C1 segment of cervical spinal cord (tissue), 14 donors: ENCODE data around the gene RILPL1.
"Not testable (repeated sequence)": the region's sequence is repeated elsewhere in the genome, so short reads cannot be mapped to it uniquely, and the experiment has no call there.

Experiments used
- DNase-seq, 14 donors: peaks; one replicate each; lab custom pipeline; 2025; lab: John Stamatoyannopoulos, UW

The RILPL1 gene

DNA sequence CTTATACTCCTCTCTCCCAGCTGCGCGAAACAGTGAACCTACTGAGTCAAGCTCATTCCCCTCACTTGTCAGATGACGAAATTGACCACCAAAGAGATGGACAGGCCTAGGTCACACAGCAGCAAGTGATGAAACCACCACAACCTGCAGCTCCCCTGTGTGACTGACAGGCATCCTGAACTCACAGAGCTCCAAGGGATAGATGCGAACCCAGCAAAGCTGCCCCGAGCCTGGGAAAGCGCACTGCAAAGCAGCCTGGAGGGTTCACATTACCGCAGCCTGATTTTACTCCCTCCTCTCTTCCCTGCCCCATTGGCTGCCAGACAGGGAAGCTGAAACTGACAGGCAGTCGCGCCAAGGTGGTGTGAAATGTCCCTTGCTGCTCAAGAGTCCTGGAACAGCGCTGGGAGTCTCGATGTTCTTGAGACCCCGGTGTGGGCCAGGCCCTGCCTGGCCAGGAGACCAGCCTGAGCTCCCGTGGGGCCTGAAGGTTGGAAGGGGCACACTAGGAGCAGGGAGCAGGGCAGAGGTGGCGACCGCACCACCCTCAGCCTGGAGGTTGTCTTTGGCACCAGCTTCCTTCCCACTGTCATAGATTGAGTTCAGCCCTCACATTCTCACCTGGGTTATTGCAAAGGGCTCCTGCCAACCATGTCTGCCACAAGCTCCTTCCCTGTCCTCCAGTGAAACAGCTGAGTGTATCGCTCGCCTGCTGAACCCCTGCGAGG, 39.2 kb downstream of the RILPL1 start:
- DNase-seq = no peak

DNA sequence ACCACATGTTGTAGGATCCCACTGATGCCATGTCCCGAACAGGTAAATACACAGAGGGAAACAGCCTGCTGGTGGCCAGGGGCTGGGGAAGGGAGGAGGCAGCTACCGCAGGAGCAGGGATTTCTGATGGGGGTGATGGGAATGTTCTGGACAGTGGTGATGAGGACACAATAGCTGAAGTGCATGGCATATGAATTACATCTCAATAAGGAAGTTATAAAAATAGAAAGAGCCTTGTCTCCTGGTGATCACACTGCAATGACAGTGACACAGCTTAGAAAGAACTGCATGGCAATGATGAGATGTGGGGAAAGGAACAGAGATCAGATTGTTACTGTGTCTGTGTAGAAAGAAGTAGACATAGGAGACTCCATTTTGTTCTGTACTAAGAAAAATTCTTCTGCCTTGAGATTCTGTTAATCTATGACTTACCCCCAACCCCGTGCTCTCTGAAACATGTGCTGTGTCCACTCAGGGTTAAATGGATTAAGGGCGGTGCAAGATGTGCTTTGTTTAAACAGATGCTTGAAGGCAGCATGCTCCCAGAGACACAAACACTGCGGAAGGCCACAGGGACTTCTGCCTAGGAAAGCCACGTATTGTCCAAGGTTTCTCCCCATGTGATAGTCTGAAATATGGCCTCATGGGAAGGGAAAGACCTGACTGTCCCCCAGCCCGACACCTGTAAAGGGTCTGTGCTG, 41.0 kb downstream of the RILPL1 start:
- not testable (repeated sequence) for DNase-seq

DNA sequence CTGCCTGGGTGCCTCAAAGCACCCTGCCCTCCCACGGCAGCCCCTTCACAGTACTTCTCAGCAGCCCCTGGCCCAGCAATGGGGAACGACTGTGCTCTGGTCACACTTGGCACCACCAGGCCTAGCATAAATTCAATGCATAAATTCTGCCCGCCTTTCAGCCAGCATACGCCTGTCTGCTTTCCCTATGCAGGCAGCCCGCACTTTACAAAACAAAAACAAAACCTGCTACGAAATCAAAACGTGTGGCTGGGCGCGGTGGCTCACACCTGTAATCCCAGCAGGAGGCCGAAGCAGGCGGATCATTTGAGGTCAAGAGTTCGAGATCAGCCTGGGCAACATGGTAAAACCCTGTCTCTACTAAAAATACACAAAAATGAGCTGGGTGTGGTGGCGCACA, 42.0 kb downstream of the RILPL1 start:
- DNase-seq = no peak

DNA sequence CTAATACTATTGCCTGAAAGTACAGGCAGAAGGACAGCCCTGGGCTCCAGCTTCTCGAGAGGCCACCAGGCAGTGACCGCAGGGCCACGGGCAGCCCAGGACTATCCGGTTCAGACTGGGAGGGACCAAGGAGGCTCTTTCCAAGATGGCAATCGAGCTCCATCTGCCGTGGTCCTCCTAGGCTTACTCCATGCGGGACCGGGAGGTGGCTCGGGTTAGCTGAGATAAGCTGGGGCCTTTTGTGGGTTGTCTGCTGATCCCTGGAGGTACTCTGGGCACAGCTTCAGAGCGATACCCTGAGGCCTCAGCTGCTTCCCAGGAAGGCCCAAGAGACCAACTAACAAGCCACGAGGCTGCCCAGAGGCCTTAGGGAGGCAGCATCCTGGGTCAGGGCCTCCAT, 42.5 kb downstream of the RILPL1 start:
- DNase-seq = no peak

DNA sequence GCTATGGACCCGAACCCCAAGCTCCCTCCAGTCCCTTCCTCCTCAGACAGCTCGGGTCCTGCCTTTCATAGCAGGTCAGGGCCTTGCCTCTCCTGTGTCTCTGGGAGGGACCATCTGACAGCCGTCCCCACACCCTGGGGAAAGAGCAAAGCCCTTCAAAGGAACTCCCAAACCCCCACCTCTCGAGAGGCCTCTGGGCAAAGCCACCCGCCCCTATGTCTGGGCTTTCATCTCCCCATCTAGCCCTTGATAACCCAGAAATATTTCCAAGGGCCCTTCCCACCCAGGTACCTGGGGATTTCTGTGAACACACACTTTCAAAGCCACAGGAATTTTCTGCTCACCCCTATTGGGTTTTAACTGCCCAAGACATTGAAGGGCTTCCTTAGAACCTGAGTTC, 43.4 kb downstream of the RILPL1 start:
- DNase-seq = no peak

DNA sequence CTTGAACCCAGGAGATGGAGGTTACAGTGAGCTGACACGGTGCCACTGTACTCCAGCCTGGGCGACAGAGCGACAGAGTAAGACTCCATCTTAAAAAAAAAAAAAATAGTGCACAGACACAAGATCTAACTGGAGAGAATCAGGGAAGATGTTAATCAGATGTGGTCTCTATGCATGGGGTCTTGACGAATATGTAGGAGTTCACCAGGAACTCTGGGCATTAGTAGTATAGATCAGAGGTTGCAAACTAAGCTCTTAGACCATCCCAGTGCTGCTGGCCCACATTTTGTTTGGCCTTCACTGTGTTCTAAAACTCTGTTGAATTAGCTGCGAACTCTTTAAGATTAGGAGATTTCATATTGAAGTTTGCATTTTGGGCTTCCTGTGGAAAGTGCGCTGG, 43.9 kb downstream of the RILPL1 start:
- DNase-seq = no peak

DNA sequence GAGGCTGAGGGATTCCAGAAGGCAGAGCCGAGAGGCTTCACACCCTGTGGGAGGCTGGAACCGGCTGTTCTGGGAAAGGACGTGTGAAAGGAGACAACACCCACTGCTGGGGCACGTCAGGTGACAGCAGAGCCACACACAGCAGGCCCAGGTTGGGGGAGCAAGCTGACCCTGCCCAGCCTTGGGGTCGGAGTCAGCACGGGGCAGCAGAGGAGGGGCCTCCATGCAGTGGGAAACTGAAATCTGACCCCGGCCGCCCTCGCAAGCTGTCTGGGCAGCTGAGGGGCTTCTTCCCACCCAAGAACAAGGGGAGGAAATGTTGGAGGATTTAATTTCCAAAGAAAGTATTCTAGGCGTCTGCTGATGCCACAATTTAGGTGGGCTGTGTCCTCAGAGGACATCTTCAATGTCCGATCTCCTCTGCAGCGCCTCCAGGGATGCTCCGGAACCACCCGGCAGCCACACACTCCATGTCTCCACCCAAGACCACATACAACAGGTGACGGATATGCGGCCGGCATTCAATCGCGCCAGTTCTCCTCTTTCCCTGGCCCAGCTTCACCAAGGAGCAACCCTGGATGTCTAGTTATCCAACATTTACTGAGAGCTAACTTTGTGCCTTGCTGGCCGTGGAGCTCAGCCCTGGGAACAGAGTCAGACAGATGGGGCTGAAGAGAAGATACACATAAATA, 44.8 kb downstream of the RILPL1 start:
- DNase-seq = no peak

DNA sequence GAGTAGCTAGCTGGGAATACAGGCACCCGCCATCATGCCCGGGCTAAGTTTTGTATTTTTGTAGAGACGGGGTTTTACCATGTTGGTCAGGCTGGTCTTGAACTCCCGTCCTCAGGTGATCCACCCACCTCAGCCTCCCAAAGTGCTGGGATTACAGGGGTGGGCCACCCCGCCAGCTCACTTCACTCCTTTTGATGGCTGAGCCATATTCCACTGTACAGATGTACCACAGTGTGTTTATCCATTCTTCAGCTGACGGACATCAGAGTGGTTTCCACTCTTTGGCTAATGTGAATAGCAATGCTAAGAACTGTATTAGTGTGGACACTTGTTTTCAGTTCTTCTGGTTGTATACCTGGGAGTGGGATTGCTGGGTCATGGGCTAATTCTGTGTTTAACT, 46.1 kb downstream of the RILPL1 start:
- no peak for DNase-seq

DNA sequence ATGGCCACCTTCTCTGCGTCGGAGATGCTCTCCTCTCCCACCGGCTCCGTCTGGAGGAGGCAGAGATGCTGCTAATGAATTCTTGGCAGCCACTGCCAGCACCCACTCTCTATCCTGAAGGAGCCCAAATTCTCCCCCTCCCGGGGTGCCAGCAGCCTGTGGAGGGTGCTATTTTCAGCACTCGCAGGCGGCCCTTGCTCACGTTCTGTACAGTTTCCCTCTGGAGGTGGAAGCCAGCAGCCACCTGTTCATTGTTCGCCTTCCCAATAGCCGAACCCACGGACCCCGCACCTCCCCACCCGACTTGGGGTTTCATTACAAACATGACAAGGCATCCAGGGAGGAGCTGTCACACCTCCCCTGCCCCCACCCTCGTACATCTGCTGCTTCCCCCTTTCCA, 47.8 kb downstream of the RILPL1 start:
- no peak for DNase-seq

DNA sequence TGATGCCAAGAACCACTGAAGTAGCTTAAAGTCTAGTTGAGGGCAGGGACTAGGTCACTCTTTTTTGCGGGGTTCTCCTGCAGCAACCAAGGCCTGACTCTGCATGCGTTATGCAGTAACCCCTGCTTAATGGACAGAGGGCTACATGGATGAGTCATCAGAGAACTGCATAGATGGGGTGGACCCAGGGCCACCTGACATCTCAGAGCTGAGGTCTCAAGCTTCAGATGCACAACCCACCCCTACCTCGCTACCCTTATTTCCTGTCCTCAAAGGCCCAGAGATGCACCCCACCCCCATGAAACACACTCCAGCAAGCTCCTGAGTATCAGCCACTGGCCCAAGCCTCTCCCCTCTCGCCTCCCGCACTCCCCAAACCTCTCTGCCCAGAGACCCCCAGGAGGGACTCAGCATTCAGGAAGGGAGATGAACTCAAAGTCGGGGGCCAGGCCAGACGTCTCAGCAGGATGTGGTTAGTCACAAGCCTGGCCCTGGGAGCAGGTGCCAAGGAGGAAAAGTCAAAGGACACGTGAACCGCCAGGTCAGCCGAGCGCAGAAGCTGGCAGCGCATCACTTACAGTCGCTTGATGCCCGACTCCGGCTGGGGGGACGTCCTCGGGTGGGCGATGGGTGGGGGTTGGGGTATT, 49.8 kb downstream of the RILPL1 start:
- DNase-seq = no peak

DNA sequence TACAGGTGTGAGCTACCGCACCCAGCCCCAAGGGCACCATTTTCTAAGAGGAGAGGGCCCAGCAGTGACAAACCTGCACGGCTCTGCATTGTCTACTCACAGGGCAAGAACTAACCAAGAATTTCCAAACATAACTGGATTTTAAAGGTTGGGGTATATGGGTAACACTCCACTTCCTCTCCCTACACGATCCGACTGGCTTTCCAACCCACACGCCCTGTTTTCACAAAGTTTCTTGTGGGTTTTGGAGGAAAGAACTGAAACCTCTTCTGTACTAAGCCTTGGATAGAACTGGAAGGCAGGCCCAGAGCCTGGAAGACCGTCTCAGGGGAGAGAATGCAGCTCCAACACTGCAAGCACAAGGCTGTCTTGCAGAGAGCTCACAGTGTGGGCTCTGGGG, 50.6 kb downstream of the RILPL1 start:
- DNase-seq = no peak

DNA sequence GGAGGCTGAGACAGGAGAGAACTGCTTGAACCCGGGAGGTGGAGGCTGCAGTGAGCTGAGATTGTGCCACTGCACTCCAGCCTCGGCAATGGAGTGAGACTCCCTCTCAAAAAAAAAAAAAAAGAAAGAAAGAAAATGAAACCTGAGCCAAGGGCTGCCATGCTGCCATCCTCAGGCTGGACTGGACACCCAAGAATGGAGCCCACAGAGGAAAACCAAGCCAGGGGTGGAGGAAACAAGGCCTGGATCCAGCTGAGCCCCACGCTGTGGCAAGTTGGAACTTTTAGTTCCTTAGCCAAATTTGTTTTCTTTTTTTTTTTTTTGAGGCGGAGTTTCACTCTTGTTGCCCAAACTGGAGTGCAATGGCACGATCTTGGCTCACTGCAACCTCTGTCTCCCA, 52.3 kb downstream of the RILPL1 start:
- not testable (repeated sequence) for DNase-seq

DNA sequence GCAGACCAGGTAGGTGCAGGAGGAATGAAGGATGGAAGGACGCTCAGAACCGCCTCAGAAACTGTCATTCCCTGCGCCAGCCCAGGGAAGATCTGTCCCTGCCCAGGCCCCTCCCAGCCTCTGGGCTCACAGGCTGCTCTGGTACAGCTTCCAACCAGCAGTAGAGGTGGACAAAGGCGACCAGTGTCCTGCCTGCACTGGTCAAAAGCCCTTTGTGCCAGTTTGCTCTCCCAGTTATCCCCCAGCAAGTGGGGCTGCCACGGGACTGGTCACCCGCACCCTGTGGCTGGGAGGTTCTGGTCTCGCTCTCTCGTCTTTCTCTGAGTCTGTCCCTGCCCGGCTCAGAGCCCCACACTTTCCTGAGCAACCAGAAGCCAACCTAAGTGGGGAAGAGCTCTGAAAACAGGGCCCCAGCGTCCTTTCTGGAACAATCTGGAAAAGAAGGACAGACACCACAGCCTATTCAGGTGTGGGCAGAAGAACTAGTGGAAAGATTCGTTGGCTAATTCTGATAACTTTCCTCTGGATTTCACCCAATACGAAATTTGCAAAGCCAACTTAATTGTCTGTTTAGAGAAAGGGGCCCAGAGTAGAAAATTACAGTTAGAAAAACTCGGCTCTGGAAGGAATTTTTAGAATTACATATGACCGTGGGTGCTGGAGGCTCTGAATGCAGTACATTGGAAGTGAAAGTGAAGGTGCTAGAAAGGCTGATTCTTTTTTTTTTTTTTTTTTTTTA, 53.9 kb downstream of the RILPL1 start:
- peak in 13 of 14 donors; percentile 39 to 95 (median 88) for DNase-seq

DNA sequence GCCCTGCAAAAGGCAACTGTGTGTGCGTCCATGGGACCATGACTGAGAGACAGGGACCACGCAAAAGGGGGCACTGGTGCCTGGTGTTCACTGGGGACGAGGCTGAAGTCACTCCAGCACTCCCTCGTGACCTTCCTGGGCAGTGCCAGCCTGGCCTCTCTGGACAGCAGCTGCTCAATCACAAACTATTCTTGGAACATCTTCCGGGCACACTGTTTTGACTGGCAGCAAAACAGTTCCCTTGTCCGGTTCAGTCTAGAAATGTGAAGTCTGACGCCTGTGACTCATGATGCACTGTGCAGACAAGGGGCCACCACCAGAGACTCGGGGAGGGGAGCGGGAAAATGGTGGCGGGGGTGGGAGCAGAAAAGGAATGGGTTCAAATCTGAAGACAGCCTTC, 54.8 kb downstream of the RILPL1 start:
- DNase-seq = peak in 12 of 14 donors; percentile 3 to 88 (median 81)

DNA sequence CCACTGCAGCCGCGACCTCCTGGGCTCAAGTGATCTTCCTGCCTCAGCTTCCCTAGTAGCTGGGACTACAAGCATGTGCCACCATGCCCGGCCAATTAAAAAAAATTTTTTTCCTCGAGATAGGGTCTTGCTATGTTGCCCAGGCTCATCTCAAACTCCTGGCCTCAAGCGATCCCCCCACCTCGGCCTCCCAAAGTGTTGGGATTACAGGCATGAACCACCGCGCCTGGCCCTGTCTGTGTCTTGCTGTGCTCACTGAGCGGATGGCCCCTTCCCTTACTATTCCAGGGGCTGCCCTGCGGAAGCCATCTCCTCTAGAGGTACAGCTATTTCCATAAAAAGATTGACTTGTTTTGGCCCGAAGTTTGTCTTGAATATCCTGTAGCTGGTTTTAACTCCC, 55.5 kb downstream of the RILPL1 start:
- peak in 1 of 14 donors; percentile 44 for DNase-seq

DNA sequence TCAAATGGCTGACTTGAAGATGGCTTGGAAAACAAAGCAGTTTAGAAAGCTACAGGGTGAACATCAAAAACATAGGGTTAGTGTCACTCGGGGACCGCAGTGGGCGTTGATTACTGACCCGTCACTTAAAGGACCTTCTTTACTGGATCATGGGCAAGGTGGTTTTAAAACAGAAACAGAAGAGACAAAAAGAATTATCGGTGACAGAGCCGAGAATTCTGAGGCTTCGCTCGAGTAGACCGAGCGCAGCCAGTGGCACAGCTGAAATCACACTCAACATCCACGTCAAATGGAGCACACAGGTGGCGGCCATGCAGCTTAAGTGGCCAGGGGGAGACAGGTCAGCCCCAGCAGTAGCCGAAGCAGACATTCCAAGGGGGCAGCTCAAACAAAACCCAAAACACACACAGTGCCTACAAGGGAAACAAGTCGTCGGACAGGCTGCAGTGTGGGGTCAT, 58.2 kb downstream of the RILPL1 start:
- no peak for DNase-seq

DNA sequence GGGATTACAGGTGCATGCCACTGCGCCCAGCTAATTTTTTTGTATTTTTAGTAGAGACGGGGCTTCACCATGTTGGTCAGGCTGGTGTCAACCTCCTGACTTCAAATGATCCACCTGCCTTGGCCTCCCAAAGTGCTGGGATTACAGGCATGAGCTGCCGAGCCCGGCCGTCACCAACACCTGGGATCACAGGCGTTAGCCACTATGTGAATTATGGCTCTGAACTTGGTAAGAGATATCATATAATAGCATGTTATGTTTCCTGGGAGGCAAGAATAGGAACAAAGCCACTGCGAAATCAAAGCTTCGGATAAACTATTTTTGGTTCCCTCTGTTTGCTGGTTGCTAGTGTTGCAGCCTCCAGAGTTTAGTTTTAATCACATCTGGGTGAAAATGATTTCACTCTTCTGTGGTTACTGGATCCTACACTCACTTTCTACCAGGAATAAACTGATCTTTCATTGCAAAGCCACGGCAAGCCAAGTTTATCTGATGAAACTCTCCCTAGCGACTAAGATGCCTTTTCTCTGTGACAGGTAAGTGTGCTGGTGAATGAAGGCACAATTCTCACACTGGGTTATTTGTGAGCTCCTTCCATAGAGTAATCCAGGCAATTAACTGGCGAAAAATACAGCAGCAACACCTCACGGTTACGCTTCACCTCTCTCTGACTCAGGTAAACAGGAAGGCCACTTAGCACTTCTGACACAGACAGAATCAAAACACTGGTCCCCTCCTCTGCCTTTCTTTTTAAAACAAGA, 58.9 kb downstream of the RILPL1 start:
- DNase-seq = no peak

DNA sequence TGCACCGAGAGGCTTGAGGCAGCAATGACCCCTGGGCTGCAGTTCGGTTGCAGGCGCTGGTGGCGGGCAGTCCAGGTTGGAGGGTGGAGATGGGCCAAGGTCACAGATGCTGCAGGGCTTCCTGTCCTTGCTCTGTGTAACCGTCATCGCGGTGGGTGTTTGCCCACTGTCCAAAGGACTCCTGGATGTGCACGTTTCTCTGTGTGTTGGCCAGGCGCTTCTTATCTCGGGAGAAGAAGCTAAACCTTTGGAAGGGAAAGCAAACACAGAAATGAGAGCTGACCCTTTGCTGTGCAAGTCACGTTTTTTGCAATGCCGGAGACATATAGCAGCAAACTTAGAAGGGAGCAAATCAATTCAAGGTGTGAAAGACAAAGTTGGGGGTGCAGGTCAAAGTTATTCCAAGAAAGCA, 61.1 kb downstream of the RILPL1 start:
- DNase-seq = no peak

DNA sequence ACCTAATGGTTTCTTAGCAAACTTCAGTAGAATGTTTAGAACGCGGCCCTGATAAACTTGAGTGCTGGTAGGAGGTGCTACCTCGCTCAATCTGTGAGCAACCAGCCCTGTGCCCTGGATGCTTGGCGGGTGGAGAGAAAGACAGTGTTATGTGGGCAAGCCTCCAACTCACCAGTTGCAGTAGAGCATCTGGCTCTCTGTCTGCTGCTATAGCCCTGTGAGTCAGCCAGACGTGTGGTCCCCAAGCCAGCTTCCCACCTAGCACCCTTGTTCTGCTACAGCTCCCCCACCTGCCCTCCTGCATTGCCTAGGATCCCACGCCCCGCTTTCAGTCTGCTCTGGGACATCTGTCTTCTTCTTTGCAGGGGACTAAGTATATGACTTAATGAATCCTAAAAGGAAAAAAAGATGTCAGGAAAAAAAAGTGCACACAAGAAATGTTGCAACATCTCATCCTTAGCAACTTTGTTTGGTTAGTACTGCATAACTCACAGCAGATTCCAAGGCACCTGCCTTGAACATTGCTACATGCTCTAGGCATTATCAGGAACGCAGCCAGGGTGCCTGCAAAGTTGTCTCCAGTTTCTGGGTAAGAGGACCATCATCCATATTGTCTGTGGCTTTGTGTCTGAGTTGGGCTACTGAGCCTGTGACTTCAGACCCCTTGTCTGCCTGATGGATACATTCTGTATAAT, 62.0 kb downstream of the RILPL1 start:
- no peak for DNase-seq

DNA sequence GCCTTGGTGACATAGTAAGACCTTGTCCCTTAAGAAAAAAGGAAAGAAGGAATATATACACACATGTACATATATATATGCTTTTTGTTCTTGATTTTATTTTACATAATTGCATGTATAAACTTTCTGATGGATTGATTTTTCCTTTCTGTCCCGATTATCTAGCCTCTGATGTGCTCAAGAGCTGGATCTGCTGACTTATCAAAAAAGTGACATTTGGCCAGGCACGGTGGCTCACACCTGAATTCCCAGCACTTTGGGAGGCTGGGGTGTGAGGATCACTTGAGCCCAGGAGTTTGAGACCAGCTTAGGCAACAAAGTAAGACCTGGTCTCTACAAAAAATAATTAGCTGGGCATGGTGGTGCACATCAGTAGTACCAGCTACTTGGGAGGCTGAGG, 63.5 kb downstream of the RILPL1 start:
- no peak for DNase-seq
